Trophoblast cell (in vitro differentiated cells and primary cell): ENCODE data around the gene FREM3. TPM values are rescaled to one million over a fixed set of nuclear protein-coding genes. Genes with fewer than 3 reads are reported as not detected.
A peak's percentile ranks its signal among the peaks of the same experiment; 100 is the strongest.

Experiments
- DNase-seq, 2 donors: peaks; one replicate each; pipeline ENCODE4 v3.0.0-alpha.2; 2016
- H2AFZ ChIP-seq: 2 replicates; pipeline ENCODE4 v1.6.1; 2013; ENCODE audit warnings: low read length, moderate library complexity, mild to moderate bottlenecking; ENCODE audit not compliant: insufficient read depth, poor library complexity
- H2AK5ac ChIP-seq: 2 replicates; pipeline ENCODE4 v1.6.1; 2013; ENCODE audit warnings: mild to moderate bottlenecking, low read length
- H2BK120ac ChIP-seq: 2 replicates; pipeline ENCODE4 v1.6.1; 2013; ENCODE audit warnings: low read length, mild to moderate bottlenecking, moderate library complexity; ENCODE audit not compliant: insufficient read depth, poor library complexity
- H2BK12ac ChIP-seq: 2 replicates; pipeline ENCODE4 v1.6.1; 2013; ENCODE audit warnings: mild to moderate bottlenecking, low read length, moderate library complexity
- H2BK5ac ChIP-seq: 2 replicates; pipeline ENCODE4 v1.6.1; 2013; ENCODE audit warnings: low read length, low read depth, moderate library complexity, mild to moderate bottlenecking; ENCODE audit not compliant: poor library complexity
- H3K14ac ChIP-seq: 2 replicates; pipeline ENCODE4 v1.6.1; 2013; ENCODE audit warnings: mild to moderate bottlenecking, low read length
- H3K18ac ChIP-seq: 2 replicates; pipeline ENCODE4 v1.6.1; 2013; ENCODE audit warnings: mild to moderate bottlenecking, low read length
- H3K23ac ChIP-seq: 2 replicates; pipeline ENCODE4 v1.6.1; 2013; ENCODE audit warnings: low read length
- H3K27ac ChIP-seq: 2 replicates; pipeline ENCODE4 v1.5.1; 2013; ENCODE audit warnings: low read depth, mild to moderate bottlenecking, inconsistent platforms, low read length, moderate library complexity
- H3K27me3 ChIP-seq: 2 replicates; pipeline ENCODE4 v1.6.1; 2013; ENCODE audit warnings: inconsistent platforms, mild to moderate bottlenecking, low read length, moderate library complexity; ENCODE audit not compliant: insufficient read depth
- H3K36me3 ChIP-seq, 2 experiments: 1 replicate in 1 of 2; 2 replicates in 1 of 2; pipeline ENCODE4 v1.6.1; 2013; ENCODE audit warnings: low read length in 2 of 2, mild to moderate bottlenecking in 2 of 2, moderate library complexity in 1 of 2; ENCODE audit not compliant: insufficient read depth in 2 of 2, control insufficient read depth in 1 of 2
- H3K4ac ChIP-seq: 2 replicates; pipeline ENCODE4 v1.6.1; 2013; ENCODE audit warnings: low read depth, mild to moderate bottlenecking, low read length, moderate library complexity
- H3K4me1 ChIP-seq, 2 experiments: 1 replicate in 1 of 2; 2 replicates in 1 of 2; pipeline ENCODE4 v1.6.1; 2013; ENCODE audit warnings: low read length in 2 of 2, mild to moderate bottlenecking in 2 of 2, moderate library complexity in 1 of 2; ENCODE audit not compliant: insufficient read depth in 2 of 2, control insufficient read depth in 1 of 2
- H3K4me2 ChIP-seq: 2 replicates; pipeline ENCODE4 v1.6.1; 2013; ENCODE audit warnings: inconsistent platforms, mild to moderate bottlenecking, low read length, moderate library complexity
- H3K4me3 ChIP-seq: 2 replicates; pipeline ENCODE4 v1.5.1; 2013; ENCODE audit warnings: mild to moderate bottlenecking, low read depth, low read length, inconsistent platforms
- H3K79me1 ChIP-seq: one replicate; pipeline ENCODE4 v1.6.1; 2013; ENCODE audit warnings: low read length
- H3K79me2 ChIP-seq: 2 replicates; pipeline ENCODE4 v1.6.1; 2013; ENCODE audit warnings: low read length, mild to moderate bottlenecking; ENCODE audit not compliant: control insufficient read depth, insufficient read depth, poor library complexity
- H3K9ac ChIP-seq: 2 replicates; pipeline ENCODE4 v1.6.1; 2013; ENCODE audit warnings: mild to moderate bottlenecking, low read length
- H3K9me3 ChIP-seq: 2 replicates; pipeline ENCODE4 v1.6.1; 2013; ENCODE audit warnings: low read depth, mild to moderate bottlenecking, control low read depth, inconsistent platforms, low read length; ENCODE audit not compliant: insufficient read depth
- H4K12ac ChIP-seq: 2 replicates; pipeline ENCODE4 v1.6.1; 2013; ENCODE audit warnings: low read depth, mild to moderate bottlenecking, low read length, moderate library complexity
- H4K8ac ChIP-seq: 2 replicates; pipeline ENCODE4 v1.6.1; 2013; ENCODE audit warnings: low read depth, mild to moderate bottlenecking, low read length, moderate library complexity
- H4K91ac ChIP-seq: one replicate; pipeline ENCODE4 v1.6.1; 2013; ENCODE audit warnings: low read depth, mild to moderate bottlenecking, low read length, moderate library complexity
- WGBS: extraction: QIAGEN DNeasy Blood & Tissue Kit; methylation state at CpG from one replicate; pipeline ENCODE4 v1.1.7; 2013; ENCODE audit warnings: missing lambda C conversion rate; ENCODE audit not compliant: insufficient read length, insufficient coverage; ENCODE audit errors: extremely low coverage; 5-methylcytosine and 5-hydroxymethylcytosine counted together
- polyA plus RNA-seq: library from polyadenylated mRNA; stranded (reverse); fragments of 200-250 nt; gene quantifications from 2 replicates; pipeline ENCODE4 v1.2.3, GENCODE V29; 2013

The FREM3 gene
- polyA plus RNA-seq = not detected in 2 replicates

GRCh38 chr4:143700416-143701352 is at the start of gene FREM3:
Gene FREM3, minus strand, starts transcription at chr4:143700675. Its CDS starts 0 bp downstream, at chr4:143700675.
- Histone ChIP-seq H3K36me3 (no peaks in the 10 kb centered on the region), H3K4me2 (peak within 1 kb of the TSS; percentile 93), H3K27me3 (peaks cover 31% of the 10 kb centered on the region), H3K4me3 (peak within 1 kb of the TSS; percentile 16), H4K91ac (no peak within 1 kb of the TSS), H2AK5ac (no peak within 1 kb of the TSS), H3K4me1 (peaks cover 8% of the 10 kb centered on the region in 2 experiments), H3K9me3 (peaks cover 14% of the 10 kb centered on the region), H2BK5ac (no peak within 1 kb of the TSS), H3K23ac (no peak within 1 kb of the TSS), H2BK120ac (no peak within 1 kb of the TSS), H3K27ac (no peak within 1 kb of the TSS), H2AFZ (peak within 1 kb of the TSS; percentile 23), H3K79me1 (no peaks in the 10 kb centered on the region), H3K14ac (no peak within 1 kb of the TSS), H3K79me2 (no peaks in the 10 kb centered on the region), H3K4ac (no peak within 1 kb of the TSS), H4K12ac (no peak within 1 kb of the TSS), H3K9ac (no peak within 1 kb of the TSS), H2BK12ac (no peak within 1 kb of the TSS), H3K18ac (no peak within 1 kb of the TSS), H4K8ac (no peak within 1 kb of the TSS)
- peak in 1 of 2 donors; percentile 19 for DNase-seq
- WGBS = no CpG with 5 or more reads among the region's 64 CpGs

GRCh38 chr4:143745874-143746273 is 45.4 kb upstream of the FREM3 start:
- H3K4ac ChIP-seq = no peak overlapping the region
- H3K79me2 ChIP-seq = no peaks in the 10 kb centered on the region
- no peak overlapping the region for H3K18ac ChIP-seq
- no peaks in the 10 kb centered on the region for H3K36me3 ChIP-seq
- no peak overlapping the region for H3K4me2 ChIP-seq
- H4K8ac ChIP-seq = no peak overlapping the region
- no peak overlapping the region for H3K23ac ChIP-seq
- no peak overlapping the region for H2BK5ac ChIP-seq
- H2AFZ ChIP-seq = no peak overlapping the region
- no peak overlapping the region for H2BK120ac ChIP-seq
- no peak overlapping the region for H3K9ac ChIP-seq
- H2AK5ac ChIP-seq = no peak overlapping the region
- DNase-seq = no peak
- no peaks in the 10 kb centered on the region for H3K27me3 ChIP-seq
- H3K27ac ChIP-seq = no peak overlapping the region
- H3K79me1 ChIP-seq = no peaks in the 10 kb centered on the region
- no peaks in the 10 kb centered on the region for H3K9me3 ChIP-seq
- H2BK12ac ChIP-seq = no peak overlapping the region
- no peak overlapping the region for H4K91ac ChIP-seq
- H3K4me1 ChIP-seq = no peaks in the 10 kb centered on the region
- H4K12ac ChIP-seq = no peak overlapping the region
- H3K4me3 ChIP-seq = no peak overlapping the region
- H3K14ac ChIP-seq = no peak overlapping the region

- Histone ChIP-seq H3K79me1 (no peaks in the 10 kb centered on the region), H4K8ac (no peak overlapping the region), H2BK12ac (no peak overlapping the region), H3K4me2 (no peak overlapping the region), H3K4me1 (no peaks in the 10 kb centered on the region), H3K4ac (no peak overlapping the region), H3K23ac (no peak overlapping the region), H3K9ac (no peak overlapping the region), H3K27me3 (no peaks in the 10 kb centered on the region), H3K79me2 (no peaks in the 10 kb centered on the region), H3K9me3 (no peaks in the 10 kb centered on the region), H3K14ac (no peak overlapping the region), H3K27ac (no peak overlapping the region), H3K36me3 (no peaks in the 10 kb centered on the region), H3K4me3 (no peak overlapping the region), H3K18ac (no peak overlapping the region), H2BK5ac (no peak overlapping the region), H4K91ac (no peak overlapping the region), H2AK5ac (no peak overlapping the region), H4K12ac (no peak overlapping the region), H2BK120ac (no peak overlapping the region), H2AFZ (no peak overlapping the region)
- WGBS = no CpG with 5 or more reads among the region's 3 CpGs
- DNase-seq = no peak
Observed at GRCh38 chr4:143743591-143743990, 43.1 kb upstream of the FREM3 start.

- Histone ChIP-seq H2BK120ac (no peak overlapping the region), H3K79me2 (no peaks in the 10 kb centered on the region)
- no CpG with 5 or more reads among the region's 2 CpGs for WGBS
Observed at GRCh38 chr4:143742834-143743233, 42.4 kb upstream of the FREM3 start.

More at GRCh38 chr4:143742834-143743233, 42.4 kb upstream of the FREM3 start:
- no peaks in the 10 kb centered on the region for H3K27me3 ChIP-seq
- H3K4me1 ChIP-seq = no peaks in the 10 kb centered on the region
- H2AFZ ChIP-seq = no peak overlapping the region
- no peak overlapping the region for H3K27ac ChIP-seq
- H3K9ac ChIP-seq = no peak overlapping the region
- DNase-seq = no peak
- H2BK12ac ChIP-seq = no peak overlapping the region
- H3K23ac ChIP-seq = no peak overlapping the region
- no peak overlapping the region for H2AK5ac ChIP-seq
- no peak overlapping the region for H3K4ac ChIP-seq
- H3K36me3 ChIP-seq = no peaks in the 10 kb centered on the region
- H3K4me2 ChIP-seq = no peak overlapping the region
- no peak overlapping the region for H3K4me3 ChIP-seq
- no peak overlapping the region for H4K91ac ChIP-seq
- H3K9me3 ChIP-seq = no peaks in the 10 kb centered on the region
- H3K14ac ChIP-seq = no peak overlapping the region
- H4K8ac ChIP-seq = no peak overlapping the region
- no peak overlapping the region for H4K12ac ChIP-seq
- H2BK5ac ChIP-seq = no peak overlapping the region
- no peak overlapping the region for H3K18ac ChIP-seq
- H3K79me1 ChIP-seq = no peaks in the 10 kb centered on the region
